ENCODE data around the gene HELZ. TPM values are rescaled to one million over a fixed set of nuclear protein-coding genes. Genes with fewer than 3 reads are reported as not detected.
"Not testable (repeated sequence)": the region's sequence is repeated elsewhere in the genome, so short reads cannot be mapped to it uniquely, and the experiment has no call there.

The HELZ gene
- total and polyA plus RNA-seq, 2 experiments from 2014 or later: 27.6 to 31.7 TPM

DNA sequence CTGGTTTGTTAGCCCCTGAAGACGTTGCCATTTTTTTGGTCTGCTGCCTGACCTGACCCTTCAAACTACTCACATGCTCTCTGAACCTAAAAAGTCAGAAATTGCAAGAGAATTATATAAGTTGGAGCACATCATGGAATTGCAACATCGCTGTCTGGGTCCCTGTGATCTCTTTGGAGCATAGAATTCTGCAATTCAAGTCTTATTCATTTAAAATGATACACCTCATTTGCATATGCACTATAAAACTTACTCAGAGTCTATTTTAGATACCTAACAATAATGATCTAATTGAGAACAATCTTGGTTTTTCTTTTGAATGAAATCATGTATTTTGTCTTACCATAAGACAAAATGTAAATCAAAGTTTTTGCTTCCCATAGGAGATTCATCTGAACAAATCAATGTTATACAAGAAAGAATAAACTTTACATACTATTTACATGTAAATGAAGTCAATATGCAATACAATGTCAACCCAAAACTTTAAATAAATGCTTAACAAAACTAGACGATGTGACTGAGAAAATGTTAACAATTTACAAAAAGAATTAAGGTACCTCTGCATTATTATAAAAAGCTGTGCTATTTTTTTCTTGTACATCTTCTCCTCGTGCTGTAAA, 99.7 kb downstream of the HELZ start:
- no peaks in the 10 kb centered on the region for H3K9me3 ChIP-seq (ENCODE audit: low read depth)
- no peak overlapping the region for H3K27ac ChIP-seq
- H3K4me1 ChIP-seq (ENCODE audit: low read depth): no peaks in the 10 kb centered on the region
- TF ChIP-seq, protein P1, sequence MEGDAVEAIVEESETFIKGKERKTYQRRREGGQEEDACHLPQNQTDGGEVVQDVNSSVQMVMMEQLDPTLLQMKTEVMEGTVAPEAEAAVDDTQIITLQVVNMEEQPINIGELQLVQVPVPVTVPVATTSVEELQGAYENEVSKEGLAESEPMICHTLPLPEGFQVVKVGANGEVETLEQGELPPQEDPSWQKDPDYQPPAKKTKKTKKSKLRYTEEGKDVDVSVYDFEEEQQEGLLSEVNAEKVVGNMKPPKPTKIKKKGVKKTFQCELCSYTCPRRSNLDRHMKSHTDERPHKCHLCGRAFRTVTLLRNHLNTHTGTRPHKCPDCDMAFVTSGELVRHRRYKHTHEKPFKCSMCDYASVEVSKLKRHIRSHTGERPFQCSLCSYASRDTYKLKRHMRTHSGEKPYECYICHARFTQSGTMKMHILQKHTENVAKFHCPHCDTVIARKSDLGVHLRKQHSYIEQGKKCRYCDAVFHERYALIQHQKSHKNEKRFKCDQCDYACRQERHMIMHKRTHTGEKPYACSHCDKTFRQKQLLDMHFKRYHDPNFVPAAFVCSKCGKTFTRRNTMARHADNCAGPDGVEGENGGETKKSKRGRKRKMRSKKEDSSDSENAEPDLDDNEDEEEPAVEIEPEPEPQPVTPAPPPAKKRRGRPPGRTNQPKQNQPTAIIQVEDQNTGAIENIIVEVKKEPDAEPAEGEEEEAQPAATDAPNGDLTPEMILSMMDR (IDR thresholded peaks at IDR 0.05; ENCODE audit: low read depth, low read length): no peak
- no peak overlapping the region for H3K4me3 ChIP-seq
- peaks cover 43% of the 10 kb centered on the region for H3K36me3 ChIP-seq
- H3K27me3 ChIP-seq: no peaks in the 10 kb centered on the region
- DNase-seq (ENCODE audit: low read depth in 1 of 2, low spot score in 1 of 2): no peak

- TF ChIP-seq, protein P1 (IDR thresholded peaks at IDR 0.05; ENCODE audit: low read depth, low read length): no peak
- Histone ChIP-seq H3K27ac (no peak overlapping the region), H3K4me3 (no peak overlapping the region), H3K36me3 (peaks cover 30% of the 10 kb centered on the region), H3K4me1 (ENCODE audit: low read depth) (no peaks in the 10 kb centered on the region), H3K9me3 (ENCODE audit: low read depth) (no peaks in the 10 kb centered on the region), H3K27me3 (no peaks in the 10 kb centered on the region)
- no peak for DNase-seq (ENCODE audit: low read depth in 1 of 2, low spot score in 1 of 2)
Observed at GRCh38 chr17:67143318-67143717, 101.7 kb downstream of the HELZ start.

- peaks cover 28% of the 10 kb centered on the region for H3K36me3 ChIP-seq
- H3K27ac ChIP-seq; H3K4me3 ChIP-seq; H3K9me3 ChIP-seq (ENCODE audit: low read depth); H3K27me3 ChIP-seq; DNase-seq (ENCODE audit: low read depth in 1 of 2, low spot score in 1 of 2); H3K4me1 ChIP-seq (ENCODE audit: low read depth): not testable (repeated sequence)
Observed at GRCh38 chr17:67142030-67142429, 103.0 kb downstream of the HELZ start.

DNA sequence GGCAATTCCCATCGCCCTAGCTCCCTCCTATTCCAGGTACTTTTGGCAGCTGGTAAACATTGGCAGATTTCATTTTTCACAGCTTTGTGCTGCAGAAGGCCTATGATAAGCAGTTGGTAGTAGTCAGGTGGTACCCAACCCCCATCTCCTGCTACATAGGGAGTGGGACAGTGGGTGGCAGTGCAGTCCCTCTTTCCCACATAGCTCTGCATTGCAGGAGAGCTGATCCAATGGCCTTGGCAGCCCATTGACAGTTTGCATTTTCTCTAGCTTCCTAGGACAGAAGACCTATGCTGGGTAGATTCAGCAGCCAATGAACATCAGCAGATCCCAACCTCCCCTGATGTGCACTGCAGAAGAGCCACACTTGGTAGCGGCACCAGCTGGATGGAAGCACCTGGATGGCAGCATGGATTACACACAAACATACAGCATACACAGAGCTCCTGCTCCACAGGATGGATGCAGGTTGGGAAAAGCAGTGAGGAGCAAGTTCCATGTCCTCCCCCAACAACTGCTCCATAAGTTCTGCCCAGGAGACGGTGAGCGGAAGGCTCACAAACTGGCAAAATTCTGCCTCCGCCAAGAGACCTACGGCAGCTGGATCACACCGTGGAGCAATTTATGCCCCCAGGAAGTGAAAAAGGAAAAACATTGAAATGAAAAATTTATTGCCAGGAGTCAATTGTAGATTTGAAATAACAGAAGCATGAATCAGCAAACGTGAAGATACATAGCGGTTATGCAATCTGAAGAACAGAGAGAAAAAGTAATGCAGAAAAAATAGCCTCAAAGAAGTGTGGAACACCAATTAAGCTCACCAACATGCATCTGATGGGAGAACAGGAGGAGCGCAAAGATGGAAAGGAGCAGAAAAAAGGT, 105.0 kb downstream of the HELZ start:
- DNase-seq (ENCODE audit: low read depth in 1 of 2, low spot score in 1 of 2): peak; percentile 34 to 64
- Histone ChIP-seq H3K27me3 (no peaks in the 10 kb centered on the region), H3K4me3 (no peak overlapping the region), H3K27ac (no peak overlapping the region), H3K36me3 (peaks cover 14% of the 10 kb centered on the region), H3K4me1 (ENCODE audit: low read depth) (no peaks in the 10 kb centered on the region), H3K9me3 (ENCODE audit: low read depth) (no peaks in the 10 kb centered on the region)
- TF ChIP-seq, protein P1 (IDR thresholded peaks at IDR 0.05; ENCODE audit: low read depth, low read length): peak; percentile 3

GRCh38 chr17:67139289-67139688, 105.7 kb downstream of the HELZ start:
- Histone ChIP-seq H3K9me3 (ENCODE audit: low read depth) (no peaks in the 10 kb centered on the region), H3K27ac (no peak overlapping the region), H3K27me3 (no peaks in the 10 kb centered on the region), H3K4me1 (ENCODE audit: low read depth) (no peaks in the 10 kb centered on the region), H3K36me3 (peaks cover 17% of the 10 kb centered on the region), H3K4me3 (no peak overlapping the region)
- DNase-seq (ENCODE audit: low read depth in 1 of 2, low spot score in 1 of 2): no peak
- TF ChIP-seq, protein P1 (IDR thresholded peaks at IDR 0.05; ENCODE audit: low read depth, low read length): no peak

DNA sequence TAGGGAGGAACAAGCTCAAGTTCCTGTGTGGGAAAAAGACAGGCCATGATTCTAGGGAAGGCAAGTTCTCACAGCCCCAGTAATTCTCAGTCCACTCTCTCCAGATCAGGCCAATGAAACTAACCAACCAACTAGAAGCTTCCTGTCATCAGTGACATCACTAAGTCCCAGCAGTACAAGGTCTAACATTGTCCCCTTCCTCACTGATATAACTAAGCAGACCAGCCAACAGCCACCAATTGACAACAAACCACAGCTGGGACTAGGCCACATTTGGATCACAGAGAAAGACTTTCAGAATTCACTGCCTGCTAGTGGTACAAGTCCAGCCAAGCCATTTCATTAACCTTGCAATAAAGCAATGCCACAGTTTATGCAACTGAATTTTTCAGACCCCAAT, 106.6 kb downstream of the HELZ start:
- H3K36me3 ChIP-seq: peaks cover 17% of the 10 kb centered on the region
- H3K4me3 ChIP-seq: no peak overlapping the region
- no peaks in the 10 kb centered on the region for H3K27me3 ChIP-seq
- no peaks in the 10 kb centered on the region for H3K9me3 ChIP-seq (ENCODE audit: low read depth)
- no peaks in the 10 kb centered on the region for H3K4me1 ChIP-seq (ENCODE audit: low read depth)
- TF ChIP-seq, protein P1 (IDR thresholded peaks at IDR 0.05; ENCODE audit: low read depth, low read length): no peak
- no peak overlapping the region for H3K27ac ChIP-seq
- no peak for DNase-seq (ENCODE audit: low read depth in 1 of 2, low spot score in 1 of 2)
